BE2C (cell line): ENCODE data around the gene MYL12A.

Source experiments
- DNase-seq: peaks from one replicate; pipeline ENCODE4 v3.0.0-alpha.2; 2020
- H3K27me3 ChIP-seq: fragments of 250-450 bp; sonication (Bioruptor Pico); 2 replicates; pipeline ENCODE4 v1.5.1; 2020; ENCODE audit warnings: mild to moderate bottlenecking
- H3K36me3 ChIP-seq: fragments of 250-450 bp; sonication (Bioruptor Pico); 2 replicates; pipeline ENCODE4 v1.5.1; 2020; ENCODE audit warnings: mild to moderate bottlenecking
- H3K4me1 ChIP-seq: fragments of 250-450 bp; sonication (Bioruptor Pico); 2 replicates; pipeline ENCODE4 v1.5.1; 2020
- H3K4me3 ChIP-seq: 2 replicates; pipeline ENCODE4 v1.5.1; 2011; ENCODE audit warnings: low read depth, low read length
- H3K9me3 ChIP-seq: fragments of 250-450 bp; sonication (Bioruptor Pico); 2 replicates; pipeline ENCODE4 v1.5.1; 2020
- CTCF ChIP-seq: IDR thresholded peaks from 2 replicates; pipeline ENCODE4 v1.5.1; 2012; ENCODE audit warnings: mild to moderate bottlenecking, low read depth, low read length

The MYL12A gene

DNA sequence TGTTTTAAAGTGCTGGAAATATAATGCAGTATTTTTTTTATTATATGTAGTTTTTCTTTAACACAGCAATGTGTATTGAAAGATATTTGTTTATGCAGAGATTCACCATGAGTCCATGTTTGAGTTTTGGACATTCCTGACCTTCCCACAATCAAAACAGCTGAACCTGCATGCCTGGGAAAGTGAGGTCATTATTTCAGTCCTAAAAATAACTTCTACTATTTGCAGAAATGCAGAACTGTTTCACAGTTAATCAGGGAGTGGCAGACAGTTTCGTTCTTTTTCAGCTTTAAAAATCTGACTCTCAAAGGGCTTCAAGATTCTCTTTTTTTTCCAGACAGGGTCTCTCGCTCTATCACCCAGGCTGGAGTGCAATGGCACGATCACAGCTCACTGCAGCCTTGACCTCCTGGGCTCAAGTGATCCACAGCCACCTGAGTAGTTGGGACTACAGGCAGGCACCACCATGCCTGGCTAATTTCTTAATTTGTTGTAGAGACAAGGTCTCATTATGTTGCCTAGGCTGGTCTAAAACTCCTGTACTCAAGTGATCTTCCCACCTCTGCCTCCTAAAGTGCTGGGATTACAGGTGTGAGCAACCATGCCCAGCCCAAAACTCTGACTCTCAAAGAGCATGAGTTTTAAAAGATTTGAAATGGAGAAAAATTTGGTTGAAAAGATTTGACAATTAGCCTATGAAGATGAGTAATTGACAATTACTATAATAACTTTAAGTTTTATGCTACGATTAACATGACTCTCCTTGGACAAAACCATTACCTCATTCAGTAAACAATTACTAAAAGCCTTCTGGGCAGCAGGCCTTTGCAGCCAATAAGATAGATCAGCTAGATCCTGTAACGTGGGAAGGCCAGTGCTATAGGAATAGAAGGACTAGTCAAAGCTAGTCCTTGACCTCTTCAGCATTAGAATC, 9.4 kb downstream of the MYL12A start:
- no peak for DNase-seq
- TF ChIP-seq CTCF, result no peak

GRCh38 chr18:3257627-3258120, 10.1 kb downstream of the MYL12A start:
- no peak for DNase-seq
- no peaks in the 10 kb centered on the region for H3K27me3 ChIP-seq
- peaks cover 5% of the 10 kb centered on the region for H3K36me3 ChIP-seq
- H3K9me3 ChIP-seq, result no peaks in the 10 kb centered on the region
- TF ChIP-seq CTCF, result no peak
- H3K4me1 ChIP-seq, result no peaks in the 10 kb centered on the region
- no peak overlapping the region for H3K4me3 ChIP-seq

More for the DNA sequence above, 9.4 kb downstream of the MYL12A start:
- H3K27me3 ChIP-seq, result no peaks in the 10 kb centered on the region
- H3K4me3 ChIP-seq, result no peak overlapping the region
- no peaks in the 10 kb centered on the region for H3K9me3 ChIP-seq
- H3K36me3 ChIP-seq, result peaks cover 5% of the 10 kb centered on the region
- H3K4me1 ChIP-seq, result no peaks in the 10 kb centered on the region

DNA sequence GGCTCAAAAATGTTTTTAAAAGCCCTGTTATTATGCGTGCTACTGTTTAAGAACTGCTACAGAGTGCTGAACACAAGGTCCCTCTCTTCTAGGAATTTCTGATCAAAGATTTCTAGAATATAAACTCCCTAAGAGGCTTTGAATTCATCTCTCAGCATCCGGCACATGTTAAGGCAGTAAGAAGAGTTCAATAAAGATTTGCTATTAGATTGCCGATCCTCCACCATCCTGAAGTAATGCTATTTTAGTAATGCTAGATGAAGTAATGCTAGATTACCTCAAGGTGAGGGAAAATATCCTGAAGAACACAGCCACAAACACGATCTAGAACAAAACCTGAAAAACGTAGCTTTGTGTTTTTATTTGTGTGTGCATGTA, 13.4 kb downstream of the MYL12A start:
- Histone ChIP-seq H3K27me3 (no peaks in the 10 kb centered on the region), H3K36me3 (peaks cover 5% of the 10 kb centered on the region), H3K4me1 (no peaks in the 10 kb centered on the region), H3K9me3 (no peaks in the 10 kb centered on the region), H3K4me3 (peak overlapping the region; percentile 77)
- no peak for TF ChIP-seq CTCF
- no peak for DNase-seq

GRCh38 chr18:3261373-3262233, 14.0 kb downstream of the MYL12A start, which contains the start of gene MYL12B:
Gene MYL12B, plus strand, starts transcription at chr18:3262133. Its CDS starts 10,766 bp downstream, at chr18:3272899.
- no peak for TF ChIP-seq CTCF
- Histone ChIP-seq H3K4me1 (no peaks in the 10 kb centered on the region), H3K4me3 (peak within 1 kb of the TSS; percentile 77), H3K27me3 (no peaks in the 10 kb centered on the region), H3K36me3 (peaks cover 5% of the 10 kb centered on the region), H3K9me3 (no peaks in the 10 kb centered on the region)
- peak; percentile 63 for DNase-seq

DNA sequence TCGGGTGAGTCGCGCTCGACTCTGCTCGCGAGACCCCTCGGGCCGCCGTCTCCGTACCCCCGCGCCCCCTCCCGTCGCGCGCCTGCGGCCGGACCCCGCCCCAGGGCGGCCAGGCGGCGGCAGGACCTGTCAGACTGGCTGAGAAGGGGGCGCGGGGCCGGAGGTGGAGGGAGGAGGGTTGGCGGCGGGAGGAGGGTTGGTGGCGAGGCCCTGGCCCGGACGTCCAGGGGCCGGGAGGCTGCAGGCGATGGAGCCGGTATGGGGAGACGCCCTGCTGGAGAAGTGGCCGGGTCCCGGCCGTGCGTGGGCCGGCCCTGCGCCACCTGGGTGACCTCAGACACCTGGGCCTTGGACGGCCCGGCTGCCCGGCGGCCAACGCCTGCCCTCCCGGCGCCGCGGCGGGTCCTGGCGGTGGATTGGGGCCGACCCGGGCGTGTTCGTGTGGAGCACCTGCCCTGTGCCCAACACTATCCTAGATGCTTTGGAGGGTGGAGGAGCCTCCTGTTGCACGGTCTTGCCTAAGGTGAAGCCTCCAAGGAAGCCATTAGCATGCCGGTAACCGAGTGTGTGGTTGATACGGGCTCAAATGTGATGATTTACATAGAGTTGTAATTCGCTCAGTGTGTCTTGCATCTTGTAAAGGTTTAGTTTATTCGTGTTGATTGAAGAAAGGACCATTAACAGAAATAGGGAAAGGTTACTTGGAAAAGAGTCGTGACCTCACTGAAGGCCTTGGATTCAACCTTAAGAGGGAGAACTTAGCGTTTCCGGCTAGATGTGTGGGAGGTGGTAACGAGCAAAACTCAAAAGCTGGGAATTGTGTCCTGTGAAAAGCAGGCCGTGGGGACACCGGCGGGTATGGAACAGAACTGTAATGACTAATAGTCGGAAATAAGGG, 14.9 kb downstream of the MYL12A start:
- Histone ChIP-seq H3K4me1 (no peaks in the 10 kb centered on the region), H3K9me3 (no peaks in the 10 kb centered on the region), H3K36me3 (peaks cover 2% of the 10 kb centered on the region), H3K27me3 (no peaks in the 10 kb centered on the region), H3K4me3 (peak overlapping the region; percentile 77)
- no peak for TF ChIP-seq CTCF
- DNase-seq, result no peak
